Uterus (tissue), 4 donors: Measurements from ENCODE around the gene TSPAN19. TPM values are rescaled to one million over a fixed set of nuclear protein-coding genes. Genes with fewer than 3 reads are reported as not detected.

ENCODE experiments used
- DNase-seq, 2 donors: peaks; one replicate each; pipeline ENCODE4 v3.0.0-alpha.2; 2019 to 2020
- H3K27ac ChIP-seq, 2 donors: fragments of 200-600 bp; sonication (generic); 1 replicate in 1 of 2; 2 replicates in 1 of 2; pipeline ENCODE4 v1.5.1; 2016 to 2018
- H3K27me3 ChIP-seq, 2 donors: fragments of 200-600 bp; sonication (generic); one replicate each; pipeline ENCODE4 v1.5.1; 2018 to 2019; ENCODE audit warnings: control low read depth in 1 of 2
- H3K36me3 ChIP-seq, 2 donors: fragments of 200-600 bp; sonication (generic); one replicate each; pipeline ENCODE4 v1.5.1; 2019; ENCODE audit warnings: control low read depth in 1 of 2
- H3K4me1 ChIP-seq, 2 donors: fragments of 200-600 bp; sonication (generic); one replicate each; pipeline ENCODE4 v1.5.1; 2018 to 2019; ENCODE audit warnings: control low read depth in 1 of 2
- H3K4me3 ChIP-seq, 2 donors: fragments of 200-600 bp; sonication (generic); 1 replicate in 1 of 2; 2 replicates in 1 of 2; pipeline ENCODE4 v1.5.1; 2018 to 2019; ENCODE audit warnings: mild to moderate bottlenecking in 1 of 2
- H3K9me3 ChIP-seq, 2 donors: fragments of 200-600 bp; sonication (generic); one replicate each; pipeline ENCODE4 v1.5.1; 2019; ENCODE audit warnings: control low read depth in 1 of 2
- CTCF ChIP-seq, 4 experiments: fragments of 200-600 bp in 2 of 4; fragments of 450-650 bp in 2 of 4; sonication (generic) in 2 of 4; IDR thresholded peaks; one replicate each; pipeline ENCODE4 v1.5.1; 2016 to 2019; ENCODE audit warnings: antibody characterized with exemption in 4 of 4, mild to moderate bottlenecking in 2 of 4, moderate library complexity in 1 of 4
- POLR2A ChIP-seq, 2 donors: fragments of 450-650 bp; IDR thresholded peaks; one replicate each; pipeline ENCODE4 v1.6.1; 2016; ENCODE audit warnings: antibody characterized with exemption in 2 of 2, mild to moderate bottlenecking in 1 of 2, moderate library complexity in 1 of 2
- intact Hi-C: fragments of 100-400 bp; cut with DNase I; formaldehyde crosslinking; loops from one replicate; pipeline ENCODE4 v1.15.1; 2023; ENCODE audit warnings: low total_unique reads
- total RNA-seq, 4 donors: library from RNA; depleted of rRNA in 3 of 4; stranded (reverse); fragments of >200 nt in 3 of 4; gene quantifications; one replicate each; pipeline versions ENCODE4 v1.1.0 to v1.2.4, GENCODE V29; 2014 to 2023
- donor health status: DM: yes; HTN: yes; CAD: no.

The TSPAN19 gene
- total RNA-seq, 4 donors from 2014 or later, result under 0.01 to 0.59 TPM; not detected in 2

- intact Hi-C loops, result no loop called here
- H3K4me1 ChIP-seq, result no peaks in the 10 kb centered on the region
- no peaks in the 10 kb centered on the region for H3K27me3 ChIP-seq
- H3K9me3 ChIP-seq, result no peaks in the 10 kb centered on the region
- H3K27ac ChIP-seq, result no peak overlapping the region
- no peaks in the 10 kb centered on the region for H3K36me3 ChIP-seq
- H3K4me3 ChIP-seq, result no peak overlapping the region
- TF ChIP-seq CTCF (IDR thresholded peaks at IDR 0.05), result no peak
- TF ChIP-seq POLR2A (IDR thresholded peaks at IDR 0.05), result no peak
- no peak for DNase-seq
Observed at GRCh38 chr12:84969226-84969625, 66.9 kb downstream of the TSPAN19 start.

Other genes starting within 250 kb of the TSPAN19 start
- gene SLC6A15, start 123.5 kb downstream of the TSPAN19 start, total RNA-seq, result 1 to 10 TPM in 2 of 4 donors, under 1 TPM in 1, not detected in 1; 0.97 to 6.2 (median 4.4) TPM
- 10 to 100 TPM in 1 of 4 donors, 1 to 10 TPM in 1, under 1 TPM in 2; 0.51 to 13.1 (median 1.9) TPM for gene LRRIQ1, start 74 bp upstream of the TSPAN19 start, total RNA-seq
- gene ALX1, start 243.9 kb upstream of the TSPAN19 start, total RNA-seq, result 1 to 10 TPM in 1 of 4 donors, under 1 TPM in 1, not detected in 2; 0.61 to 4.2 TPM